Measurements from ENCODE around the gene NACC2.

NACC2 gene

GRCh38 chr9:136003411-136004218 lies 91.5 kb downstream of the NACC2 start:
- POLR2A ChIA-PET = no interaction called here
- WGBS (ENCODE audit: insufficient coverage) = 58% methylated on average over 11 of the region's 15 CpGs
- peaks cover 0 to 2% (median 0%) of the 10 kb centered on the region in 4 experiments for H3K36me3 ChIP-seq (ENCODE audit: control insufficient read depth in 4 of 4, insufficient read depth in 4 of 4, low read length in 3 of 4)
- H3K9me3 ChIP-seq (ENCODE audit: control extremely low read depth in 1 of 5, control insufficient read depth in 4 of 5, insufficient read depth in 2 of 5, low read depth in 1 of 5, low read length in 4 of 5) = no peaks in the 10 kb centered on the region
- no peak overlapping the region for H3K4me3 ChIP-seq (ENCODE audit: control insufficient read depth in 1 of 7, extremely low read depth in 1 of 7, insufficient read depth in 4 of 7, low read depth in 2 of 7, low read length in 6 of 7)
- CTCF ChIA-PET = interaction anchor here (0.8 kb wide), 1 partner anchor 12 kb away, joined by 3 read pairs; no protein-coding TSS in a partner anchor
- no peaks in the 10 kb centered on the region for H3K27me3 ChIP-seq (replicated peaks in 2 of 5; ENCODE audit: control insufficient read depth in 4 of 5, insufficient read depth in 5 of 5, low read length in 4 of 5)
- no peak for DNase-seq
- H3K27ac ChIP-seq (ENCODE audit: insufficient read depth in 1 of 2, low read depth in 1 of 2, low read length in 2 of 2, poor library complexity in 1 of 2, severe bottlenecking in 2 of 2) = no peak overlapping the region
- peaks cover 0 to 4% (median 0%) of the 10 kb centered on the region in 4 experiments for H3K4me1 ChIP-seq (ENCODE audit: control extremely low read depth in 1 of 4, control insufficient read depth in 4 of 4, insufficient read depth in 4 of 4, low read length in 3 of 4)

GRCh38 chr9:136002881-136003280 lies 92.2 kb downstream of the NACC2 start:
- H3K9me3 ChIP-seq (ENCODE audit: control extremely low read depth in 1 of 5, control insufficient read depth in 4 of 5, insufficient read depth in 2 of 5, low read depth in 1 of 5, low read length in 4 of 5) = no peaks in the 10 kb centered on the region
- POLR2A ChIA-PET = no interaction called here
- WGBS (ENCODE audit: insufficient coverage) = 96% methylated on average over 4 of the region's 10 CpGs
- H3K4me3 ChIP-seq (ENCODE audit: control insufficient read depth in 1 of 7, extremely low read depth in 1 of 7, insufficient read depth in 4 of 7, low read depth in 2 of 7, low read length in 6 of 7) = no peak overlapping the region
- H3K27me3 ChIP-seq (replicated peaks in 2 of 5; ENCODE audit: control insufficient read depth in 4 of 5, insufficient read depth in 5 of 5, low read length in 4 of 5) = no peaks in the 10 kb centered on the region
- H3K27ac ChIP-seq (ENCODE audit: insufficient read depth in 1 of 2, low read depth in 1 of 2, low read length in 2 of 2, poor library complexity in 1 of 2, severe bottlenecking in 2 of 2) = no peak overlapping the region
- CTCF ChIA-PET = interaction anchor here (0.6 to 0.8 kb wide), 2 partner anchors 12 to 29 kb away, joined by 3 read pairs; no protein-coding TSS in a partner anchor
- DNase-seq = no peak
- peaks cover 0 to 2% (median 0%) of the 10 kb centered on the region in 4 experiments for H3K36me3 ChIP-seq (ENCODE audit: control insufficient read depth in 4 of 4, insufficient read depth in 4 of 4, low read length in 3 of 4)
- H3K4me1 ChIP-seq (ENCODE audit: control extremely low read depth in 1 of 4, control insufficient read depth in 4 of 4, insufficient read depth in 4 of 4, low read length in 3 of 4) = peaks cover 0 to 4% (median 0%) of the 10 kb centered on the region in 4 experiments

DNA sequence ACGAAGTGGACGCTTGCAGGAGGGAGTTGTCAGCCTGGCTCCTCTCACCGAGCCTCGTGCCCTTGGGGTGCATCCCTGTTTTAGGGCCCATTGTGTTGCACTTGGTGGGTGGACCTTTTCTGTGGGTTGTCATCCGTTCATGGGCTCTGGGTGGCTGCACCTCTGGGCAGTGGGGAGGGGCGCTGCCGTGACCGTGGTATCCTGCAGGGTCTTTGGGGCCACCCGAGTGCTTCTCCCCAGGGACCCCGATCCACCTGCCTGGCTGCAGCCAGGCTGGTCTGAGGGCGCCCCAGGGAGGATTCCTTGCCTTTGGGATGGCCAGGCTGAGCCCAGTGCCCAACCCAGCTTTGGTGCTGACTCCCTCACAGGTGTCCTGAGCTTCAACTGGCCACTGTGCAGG lies 92.9 kb downstream of the NACC2 start:
- ChIA-PET POLR2A (no interaction called here), CTCF (interaction anchor here (0.6 kb wide), 1 partner anchor 29 kb away, joined by 3 read pairs; no protein-coding TSS in a partner anchor)
- 100% methylated on average over 10 of the region's 11 CpGs for WGBS (ENCODE audit: insufficient coverage)
- no peak overlapping the region for H3K4me3 ChIP-seq (ENCODE audit: control insufficient read depth in 1 of 7, extremely low read depth in 1 of 7, insufficient read depth in 4 of 7, low read depth in 2 of 7, low read length in 6 of 7)
- no peak overlapping the region for H3K27ac ChIP-seq (ENCODE audit: insufficient read depth in 1 of 2, low read depth in 1 of 2, low read length in 2 of 2, poor library complexity in 1 of 2, severe bottlenecking in 2 of 2)
- no peaks in the 10 kb centered on the region for H3K27me3 ChIP-seq (replicated peaks in 2 of 5; ENCODE audit: control insufficient read depth in 4 of 5, insufficient read depth in 5 of 5, low read length in 4 of 5)
- no peaks in the 10 kb centered on the region for H3K36me3 ChIP-seq (ENCODE audit: control insufficient read depth in 4 of 4, insufficient read depth in 4 of 4, low read length in 3 of 4)
- DNase-seq = no peak
- no peaks in the 10 kb centered on the region for H3K9me3 ChIP-seq (ENCODE audit: control extremely low read depth in 1 of 5, control insufficient read depth in 4 of 5, insufficient read depth in 2 of 5, low read depth in 1 of 5, low read length in 4 of 5)
- H3K4me1 ChIP-seq (ENCODE audit: control extremely low read depth in 1 of 4, control insufficient read depth in 4 of 4, insufficient read depth in 4 of 4, low read length in 3 of 4) = peaks cover 0 to 9% (median 2%) of the 10 kb centered on the region in 4 experiments

GRCh38 chr9:136001231-136001630 lies 93.9 kb downstream of the NACC2 start:
- ChIA-PET POLR2A (no interaction called here), CTCF (no interaction called here)
- H3K4me1 ChIP-seq (ENCODE audit: control extremely low read depth in 1 of 4, control insufficient read depth in 4 of 4, insufficient read depth in 4 of 4, low read length in 3 of 4) = peaks cover 0 to 13% (median 3%) of the 10 kb centered on the region in 4 experiments
- no peak overlapping the region for H3K4me3 ChIP-seq (ENCODE audit: control insufficient read depth in 1 of 7, extremely low read depth in 1 of 7, insufficient read depth in 4 of 7, low read depth in 2 of 7, low read length in 6 of 7)
- no peaks in the 10 kb centered on the region for H3K27me3 ChIP-seq (replicated peaks in 2 of 5; ENCODE audit: control insufficient read depth in 4 of 5, insufficient read depth in 5 of 5, low read length in 4 of 5)
- H3K36me3 ChIP-seq (ENCODE audit: control insufficient read depth in 4 of 4, insufficient read depth in 4 of 4, low read length in 3 of 4) = no peaks in the 10 kb centered on the region
- no peak overlapping the region for H3K27ac ChIP-seq (ENCODE audit: insufficient read depth in 1 of 2, low read depth in 1 of 2, low read length in 2 of 2, poor library complexity in 1 of 2, severe bottlenecking in 2 of 2)
- 89% methylated on average over 13 of the region's 18 CpGs for WGBS (ENCODE audit: insufficient coverage)
- DNase-seq = no peak
- no peaks in the 10 kb centered on the region for H3K9me3 ChIP-seq (ENCODE audit: control extremely low read depth in 1 of 5, control insufficient read depth in 4 of 5, insufficient read depth in 2 of 5, low read depth in 1 of 5, low read length in 4 of 5)

GRCh38 chr9:135998410-135999071 lies 96.5 kb downstream of the NACC2 start:
- H3K4me1 ChIP-seq (ENCODE audit: control extremely low read depth in 1 of 4, control insufficient read depth in 4 of 4, insufficient read depth in 4 of 4, low read length in 3 of 4) = peaks cover 0 to 31% (median 19%) of the 10 kb centered on the region in 4 experiments
- ChIA-PET POLR2A (no interaction called here), CTCF (no interaction called here)
- no peaks in the 10 kb centered on the region for H3K9me3 ChIP-seq (ENCODE audit: control extremely low read depth in 1 of 5, control insufficient read depth in 4 of 5, insufficient read depth in 2 of 5, low read depth in 1 of 5, low read length in 4 of 5)
- no peak for DNase-seq
- H3K27ac ChIP-seq (ENCODE audit: insufficient read depth in 1 of 2, low read depth in 1 of 2, low read length in 2 of 2, poor library complexity in 1 of 2, severe bottlenecking in 2 of 2) = no peak overlapping the region
- WGBS (ENCODE audit: insufficient coverage) = 96% methylated on average over 11 of the region's 16 CpGs
- H3K36me3 ChIP-seq (ENCODE audit: control insufficient read depth in 4 of 4, insufficient read depth in 4 of 4, low read length in 3 of 4) = no peaks in the 10 kb centered on the region
- no peak overlapping the region for H3K4me3 ChIP-seq (ENCODE audit: control insufficient read depth in 1 of 7, extremely low read depth in 1 of 7, insufficient read depth in 4 of 7, low read depth in 2 of 7, low read length in 6 of 7)
- H3K27me3 ChIP-seq (replicated peaks in 2 of 5; ENCODE audit: control insufficient read depth in 4 of 5, insufficient read depth in 5 of 5, low read length in 4 of 5) = no peaks in the 10 kb centered on the region

DNA sequence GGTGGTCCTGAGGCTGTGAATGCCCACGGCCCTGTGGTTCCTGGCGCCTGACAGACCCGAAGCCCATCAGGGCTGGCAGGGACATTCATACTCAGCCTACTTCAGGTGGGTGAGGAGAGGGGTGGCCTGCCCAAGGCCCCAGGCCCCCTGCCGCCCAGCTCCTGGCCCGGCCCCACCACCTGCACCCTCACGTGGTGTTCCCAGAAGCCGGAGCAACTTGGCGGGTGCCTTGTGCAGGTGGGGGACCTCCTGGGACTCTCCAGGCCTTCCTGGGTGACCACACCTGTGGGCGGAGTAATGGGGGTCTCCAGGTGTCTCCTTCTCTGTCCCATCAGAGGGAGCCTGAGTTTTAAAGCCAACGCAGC lies 97.1 kb downstream of the NACC2 start:
- Histone ChIP-seq H3K27me3 (replicated peaks in 2 of 5; ENCODE audit: control insufficient read depth in 4 of 5, insufficient read depth in 5 of 5, low read length in 4 of 5) (no peaks in the 10 kb centered on the region), H3K36me3 (ENCODE audit: control insufficient read depth in 4 of 4, insufficient read depth in 4 of 4, low read length in 3 of 4) (no peaks in the 10 kb centered on the region), H3K27ac (ENCODE audit: insufficient read depth in 1 of 2, low read depth in 1 of 2, low read length in 2 of 2, poor library complexity in 1 of 2, severe bottlenecking in 2 of 2) (no peak overlapping the region), H3K9me3 (ENCODE audit: control extremely low read depth in 1 of 5, control insufficient read depth in 4 of 5, insufficient read depth in 2 of 5, low read depth in 1 of 5, low read length in 4 of 5) (no peaks in the 10 kb centered on the region), H3K4me1 (ENCODE audit: control extremely low read depth in 1 of 4, control insufficient read depth in 4 of 4, insufficient read depth in 4 of 4, low read length in 3 of 4) (peaks cover 0 to 34% (median 24%) of the 10 kb centered on the region in 4 experiments), H3K4me3 (ENCODE audit: control insufficient read depth in 1 of 7, extremely low read depth in 1 of 7, insufficient read depth in 4 of 7, low read depth in 2 of 7, low read length in 6 of 7) (no peak overlapping the region)
- ChIA-PET CTCF (interaction anchor here (0.8 kb wide), 1 partner anchor 11 kb away, joined by 3 read pairs; no protein-coding TSS in a partner anchor), POLR2A (no interaction called here)
- DNase-seq = no peak
- WGBS (ENCODE audit: insufficient coverage) = 87% methylated on average over 6 of the region's 10 CpGs

All from common myeloid progenitor, CD34-positive (primary cell).